Prostate gland (tissue), 2 donors: ENCODE results near the gene FAM229B. TPM values are rescaled to one million over a fixed set of nuclear protein-coding genes. Genes with fewer than 3 reads are reported as not detected.

Experiments
- DNase-seq: peaks from one replicate; pipeline ENCODE4 v3.0.0-alpha.2; 2019; ENCODE audit warnings: low spot score
- H3K27ac ChIP-seq, 2 donors: fragments of 200-600 bp; sonication (generic); 2 replicates each; pipeline ENCODE4 v1.5.1; 2017 to 2019
- H3K27me3 ChIP-seq: fragments of 200-600 bp; sonication (generic); replicated peaks from 2 replicates; pipeline ENCODE4 v1.5.1; 2019; ENCODE audit not compliant: insufficient read depth
- H3K36me3 ChIP-seq, 2 donors: fragments of 200-600 bp; sonication (generic); 1 replicate in 1 of 2; 2 replicates in 1 of 2; pipeline versions ENCODE4 v1.5.1 to v1.8.1; 2017 to 2019
- H3K4me1 ChIP-seq: fragments of 200-600 bp; sonication (generic); replicated peaks from 2 replicates; pipeline ENCODE4 v1.5.1; 2019
- H3K4me3 ChIP-seq, 2 donors: fragments of 200-600 bp; sonication (generic); 2 replicates each; pipeline ENCODE4 v1.5.1; 2017 to 2019
- H3K9me3 ChIP-seq: fragments of 200-600 bp; sonication (generic); 2 replicates; pipeline ENCODE4 v1.5.1; 2017
- POLR2A ChIP-seq: fragments of 450-650 bp; IDR thresholded peaks from one replicate; pipeline ENCODE4 v1.6.1; 2016; ENCODE audit warnings: antibody characterized with exemption, mild to moderate bottlenecking
- POLR2AphosphoS5 ChIP-seq: sonication (generic); formaldehyde crosslinking; IDR thresholded peaks from one replicate; pipeline ENCODE4 v1.6.1; 2017; ENCODE audit warnings: antibody characterized with exemption
- WGBS: methylation state at CpG from one replicate; pipeline ENCODE4 v1.1.5; 2018; 5-methylcytosine and 5-hydroxymethylcytosine counted together
- intact Hi-C: fragments of 100-400 bp; cut with DNase I; formaldehyde crosslinking; loops from one replicate; pipeline ENCODE4 v1.14.2; 2022
- total RNA-seq, 2 donors: library from RNA; depleted of rRNA; stranded (reverse); fragments of >200 nt; gene quantifications; one replicate each; pipeline ENCODE4 v1.1.0, GENCODE V29; 2016
- TF ChIP-seq, protein P1 (sequence below), 4 experiments: fragments of 200-600 bp in 2 of 4; fragments of 450-650 bp in 2 of 4; sonication (generic) in 2 of 4; IDR thresholded peaks; 1 replicate in 3 of 4; 2 replicates in 1 of 4; pipeline ENCODE4 v1.5.1; 2016 to 2019; ENCODE audit warnings: antibody characterized with exemption in 4 of 4, mild to moderate bottlenecking in 2 of 4, moderate library complexity in 2 of 4

The FAM229B gene
- total RNA-seq, 2 donors from 2014 or later, result 13.7 to 32.2 TPM

- DNase-seq, result no peak
- TF ChIP-seq, protein P1, sequence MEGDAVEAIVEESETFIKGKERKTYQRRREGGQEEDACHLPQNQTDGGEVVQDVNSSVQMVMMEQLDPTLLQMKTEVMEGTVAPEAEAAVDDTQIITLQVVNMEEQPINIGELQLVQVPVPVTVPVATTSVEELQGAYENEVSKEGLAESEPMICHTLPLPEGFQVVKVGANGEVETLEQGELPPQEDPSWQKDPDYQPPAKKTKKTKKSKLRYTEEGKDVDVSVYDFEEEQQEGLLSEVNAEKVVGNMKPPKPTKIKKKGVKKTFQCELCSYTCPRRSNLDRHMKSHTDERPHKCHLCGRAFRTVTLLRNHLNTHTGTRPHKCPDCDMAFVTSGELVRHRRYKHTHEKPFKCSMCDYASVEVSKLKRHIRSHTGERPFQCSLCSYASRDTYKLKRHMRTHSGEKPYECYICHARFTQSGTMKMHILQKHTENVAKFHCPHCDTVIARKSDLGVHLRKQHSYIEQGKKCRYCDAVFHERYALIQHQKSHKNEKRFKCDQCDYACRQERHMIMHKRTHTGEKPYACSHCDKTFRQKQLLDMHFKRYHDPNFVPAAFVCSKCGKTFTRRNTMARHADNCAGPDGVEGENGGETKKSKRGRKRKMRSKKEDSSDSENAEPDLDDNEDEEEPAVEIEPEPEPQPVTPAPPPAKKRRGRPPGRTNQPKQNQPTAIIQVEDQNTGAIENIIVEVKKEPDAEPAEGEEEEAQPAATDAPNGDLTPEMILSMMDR (IDR thresholded peaks at IDR 0.05), result no peak
- TF ChIP-seq POLR2A (no peak), POLR2AphosphoS5 (no peak)
- no peaks in the 10 kb centered on the region for H3K27me3 ChIP-seq
- no peak overlapping the region for H3K27ac ChIP-seq
- no peaks in the 10 kb centered on the region for H3K9me3 ChIP-seq
- 61% methylated on average over 3 of the region's 3 CpGs for WGBS
- no peaks in the 10 kb centered on the region for H3K4me1 ChIP-seq
- H3K4me3 ChIP-seq, result no peak overlapping the region
- H3K36me3 ChIP-seq, result no peaks in the 10 kb centered on the region
- intact Hi-C loops, result no loop called here
Observed at GRCh38 chr6:112130878-112131277, 43.5 kb downstream of the FAM229B start.

DNA sequence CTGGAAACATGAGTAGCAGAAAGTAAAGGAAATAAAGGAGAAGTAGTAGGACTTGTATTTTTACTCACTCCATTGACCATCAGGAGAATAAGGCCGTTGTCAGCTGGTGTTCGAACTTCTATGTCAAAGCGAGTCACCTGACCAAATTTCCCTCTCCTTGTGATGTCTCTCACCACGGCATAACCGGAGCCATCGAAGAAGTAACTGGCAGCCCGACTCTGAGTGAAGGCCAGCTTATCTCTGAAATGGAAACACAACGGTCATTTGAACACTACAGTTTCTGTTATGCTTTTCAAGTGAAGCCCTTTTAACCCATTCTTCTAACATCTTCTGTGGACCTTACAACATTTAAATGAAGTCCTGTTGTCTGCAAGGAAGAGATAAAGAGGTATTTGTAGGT is 51.7 kb downstream of the FAM229B start:
- no peak for DNase-seq
- H3K4me3 ChIP-seq, result no peak overlapping the region
- WGBS, result 83% methylated on average over 8 of the region's 8 CpGs
- no peaks in the 10 kb centered on the region for H3K9me3 ChIP-seq
- TF ChIP-seq, protein P1 (IDR thresholded peaks at IDR 0.05), result no peak
- TF ChIP-seq POLR2A (no peak), POLR2AphosphoS5 (no peak)
- no peaks in the 10 kb centered on the region for H3K4me1 ChIP-seq
- no peaks in the 10 kb centered on the region for H3K36me3 ChIP-seq
- intact Hi-C loops, result no loop called here
- H3K27ac ChIP-seq, result no peak overlapping the region
- no peaks in the 10 kb centered on the region for H3K27me3 ChIP-seq

DNA sequence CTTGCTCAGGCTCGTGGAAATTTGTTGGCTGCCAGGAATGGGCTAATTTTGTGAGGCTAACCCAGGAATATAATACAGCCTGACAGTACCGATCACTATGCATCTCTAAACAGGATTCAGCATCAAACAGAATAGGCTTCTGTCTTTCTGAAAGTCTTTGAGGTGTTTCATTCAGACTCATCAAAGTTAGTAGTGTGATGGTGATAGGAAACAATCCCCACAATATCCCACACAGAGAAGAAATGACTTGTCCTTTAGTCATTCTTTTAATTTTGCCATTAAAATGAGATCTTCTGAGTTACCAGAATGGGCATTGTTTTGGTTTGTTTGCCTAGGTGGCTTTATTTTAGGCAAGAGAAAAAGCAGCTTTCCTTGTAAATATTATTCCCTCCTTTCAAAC is 54.3 kb downstream of the FAM229B start:
- intact Hi-C loops, result no loop called here
- Histone ChIP-seq H3K27ac (no peak overlapping the region), H3K36me3 (no peaks in the 10 kb centered on the region), H3K4me1 (no peaks in the 10 kb centered on the region), H3K9me3 (no peaks in the 10 kb centered on the region), H3K4me3 (no peak overlapping the region), H3K27me3 (no peaks in the 10 kb centered on the region)
- TF ChIP-seq, protein P1 (IDR thresholded peaks at IDR 0.05), result no peak
- no peak for TF ChIP-seq POLR2AphosphoS5
- WGBS, result 81% methylated on average over 2 of the region's 2 CpGs
- no peak for DNase-seq

DNA sequence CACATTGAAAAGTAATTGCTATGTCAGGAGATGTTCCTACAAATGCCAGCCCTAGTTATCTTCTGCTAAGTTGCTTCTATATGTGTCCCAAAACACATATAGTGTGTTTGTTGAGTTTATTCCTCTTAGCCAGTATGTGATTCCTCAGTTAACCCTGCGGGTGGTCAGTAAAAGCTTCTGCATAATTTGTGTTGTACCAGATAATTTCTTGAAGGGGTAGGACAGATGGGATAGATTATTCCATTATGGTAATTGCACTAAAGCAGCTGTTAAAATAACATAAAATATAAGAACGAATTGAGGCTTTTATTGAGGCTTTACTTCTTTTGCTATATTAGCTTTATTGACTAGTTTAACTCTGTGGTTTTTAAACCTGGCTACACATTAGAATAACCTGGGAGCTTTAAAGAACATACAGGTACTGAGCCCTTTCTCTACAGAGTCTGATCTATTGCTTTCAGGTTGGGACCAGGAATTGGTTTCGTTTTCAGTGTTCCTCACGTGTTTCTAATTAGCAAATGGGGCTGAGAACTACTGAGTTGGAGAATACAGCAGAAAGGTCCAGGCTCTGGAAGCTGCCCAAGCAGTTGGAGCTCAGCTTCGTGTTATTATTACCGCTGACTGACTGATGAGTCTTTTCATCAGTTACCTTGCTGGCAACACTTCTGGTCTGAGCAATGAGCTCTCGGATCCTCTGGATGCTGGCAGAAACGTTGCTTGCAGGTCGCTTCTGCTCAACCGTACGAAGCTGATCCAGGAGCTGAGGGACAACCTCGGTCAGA is 56.9 kb downstream of the FAM229B start:
- 72% methylated on average over 12 of the region's 12 CpGs for WGBS
- intact Hi-C loops, result no loop called here
- H3K4me3 ChIP-seq, result no peak overlapping the region
- H3K9me3 ChIP-seq, result no peaks in the 10 kb centered on the region
- no peaks in the 10 kb centered on the region for H3K36me3 ChIP-seq
- no peaks in the 10 kb centered on the region for H3K27me3 ChIP-seq
- peak overlapping the region in 1 of 2 donors; percentile 32 for H3K27ac ChIP-seq
- H3K4me1 ChIP-seq, result no peaks in the 10 kb centered on the region
- no peak for TF ChIP-seq POLR2A
- no peak for TF ChIP-seq POLR2AphosphoS5
- TF ChIP-seq, protein P1 (IDR thresholded peaks at IDR 0.05), result no peak
- DNase-seq, result no peak

DNA sequence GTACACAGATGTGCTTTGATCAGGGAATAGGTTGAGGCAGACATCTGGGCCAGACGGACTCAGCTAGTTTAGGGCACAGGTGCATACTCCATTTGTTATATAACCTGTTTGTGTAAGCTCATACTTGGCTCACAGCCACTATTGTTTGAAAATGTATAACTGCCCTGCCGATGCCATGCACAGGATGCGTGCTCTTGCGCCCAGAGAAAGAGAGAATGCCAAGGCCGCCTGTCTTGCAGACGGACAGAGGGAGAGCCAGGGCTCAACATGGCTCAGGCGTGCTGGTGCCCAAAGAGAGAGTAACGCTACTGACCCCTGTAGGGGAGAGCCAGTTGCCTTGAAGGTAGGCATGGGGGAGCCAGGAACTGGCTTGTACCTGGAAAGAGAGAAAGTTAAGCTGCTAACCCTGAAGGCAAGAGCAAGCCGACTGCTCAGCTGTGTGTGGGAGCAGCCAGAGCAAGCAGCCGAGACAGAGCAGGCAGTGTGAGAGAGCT is 57.7 kb downstream of the FAM229B start:
- WGBS, result 85% methylated on average over 10 of the region's 10 CpGs
- H3K9me3 ChIP-seq, result no peaks in the 10 kb centered on the region
- no peaks in the 10 kb centered on the region for H3K27me3 ChIP-seq
- H3K36me3 ChIP-seq, result no peaks in the 10 kb centered on the region
- DNase-seq, result no peak
- H3K4me3 ChIP-seq, result no peak overlapping the region
- H3K4me1 ChIP-seq, result no peaks in the 10 kb centered on the region
- intact Hi-C loops, result no loop called here
- TF ChIP-seq, protein P1 (IDR thresholded peaks at IDR 0.05), result no peak
- TF ChIP-seq POLR2A, result no peak
- TF ChIP-seq POLR2AphosphoS5, result no peak
- H3K27ac ChIP-seq, result no peak overlapping the region
